ENCODE data around the gene CELSR3. TPM values are rescaled to one million over a fixed set of nuclear protein-coding genes. Genes with fewer than 3 reads are reported as not detected.

CELSR3 gene
- total RNA-seq, 2 donors from 2014 or later = 20.7 to 30.1 TPM

- Mint-ChIP-seq H3K4me3 (no peak overlapping the region), H3K36me3 (ENCODE audit: low read depth) (peaks cover 72% of the 10 kb centered on the region), H3K4me1 (peaks cover 7% of the 10 kb centered on the region), H3K9me3 (no peaks in the 10 kb centered on the region), H3K27me3 (ENCODE audit: insufficient read depth) (no peaks in the 10 kb centered on the region), H3K27ac (peak overlapping the region; percentile 12)
- no peaks in the 10 kb centered on the region for H3K4me1 ChIP-seq (ENCODE audit: control insufficient read depth, insufficient read depth, low read length)
- H3K9ac ChIP-seq (ENCODE audit: extremely low read depth, low read length, poor library complexity, severe bottlenecking) = no peak overlapping the region
- no peak for DNase-seq
- no peak for TF ChIP-seq CTCF (conservative IDR thresholded peaks at IDR 0.05)
- H3K9me3 ChIP-seq (ENCODE audit: control insufficient read depth, low read length) = no peaks in the 10 kb centered on the region
- no peak overlapping the region for H3K4me3 ChIP-seq (ENCODE audit: low read length)
- H3K36me3 ChIP-seq (ENCODE audit: control insufficient read depth, insufficient read depth, low read length) = peaks cover 53% of the 10 kb centered on the region
- no peak overlapping the region for H3K27ac ChIP-seq (ENCODE audit: low read depth, low read length)
- H3K27me3 ChIP-seq (ENCODE audit: control insufficient read depth, insufficient read depth, low read length, poor library complexity, severe bottlenecking) = no peaks in the 10 kb centered on the region
- WGBS, 2 experiments (ENCODE audit: insufficient coverage in 1 of 2, insufficient read length in 1 of 2) = 94 to 98% methylated on average over 10 to 12 of the region's 12 CpGs
These were observed 32.8 kb downstream of the CELSR3 start for GRCh38 chr3:48629894-48630293.

DNA sequence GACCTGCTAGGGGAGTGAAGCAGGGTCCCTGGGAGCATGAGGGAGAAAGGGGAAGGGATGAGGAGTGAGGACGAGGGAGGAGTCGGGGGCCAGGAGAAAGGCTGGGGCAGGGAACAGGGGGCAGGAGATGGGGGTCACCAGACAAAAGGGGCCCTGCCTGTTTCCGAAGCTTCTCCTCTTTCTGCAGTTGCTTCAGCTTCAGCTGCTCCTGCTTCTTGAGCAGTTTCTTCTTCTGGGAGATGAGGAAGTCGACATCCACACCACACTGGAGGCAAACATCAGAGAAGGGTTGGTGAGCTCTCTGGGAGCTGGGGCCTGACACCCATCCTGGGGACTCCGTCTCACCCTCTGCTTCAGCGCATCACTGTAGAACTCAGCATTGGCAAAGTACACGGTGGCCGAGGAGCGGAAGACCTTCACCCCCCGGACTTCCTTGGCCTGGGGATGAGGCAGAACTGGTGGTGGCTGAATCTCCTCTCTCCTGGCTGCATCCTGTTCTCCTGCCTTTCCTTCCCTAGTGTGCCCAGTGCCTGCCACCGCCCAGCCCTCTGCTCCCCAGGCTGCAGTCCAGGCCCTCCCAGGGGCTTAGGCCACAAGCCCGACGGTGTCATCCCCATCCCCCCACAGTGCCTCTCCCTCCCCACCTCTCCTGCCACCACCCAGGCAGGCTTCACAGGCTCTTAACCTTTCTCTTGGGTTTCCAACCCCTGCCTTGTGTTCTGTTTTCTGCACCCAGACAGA is 34.2 kb downstream of the CELSR3 start:
- Mint-ChIP-seq H3K9me3 (no peaks in the 10 kb centered on the region), H3K36me3 (ENCODE audit: low read depth) (peaks cover 82% of the 10 kb centered on the region), H3K27ac (no peak overlapping the region), H3K4me3 (no peak overlapping the region), H3K27me3 (ENCODE audit: insufficient read depth) (no peaks in the 10 kb centered on the region), H3K4me1 (no peaks in the 10 kb centered on the region)
- Histone ChIP-seq H3K36me3 (ENCODE audit: control insufficient read depth, insufficient read depth, low read length) (peaks cover 53% of the 10 kb centered on the region), H3K9ac (ENCODE audit: extremely low read depth, low read length, poor library complexity, severe bottlenecking) (no peak overlapping the region), H3K27me3 (ENCODE audit: control insufficient read depth, insufficient read depth, low read length, poor library complexity, severe bottlenecking) (no peaks in the 10 kb centered on the region), H3K4me1 (ENCODE audit: control insufficient read depth, insufficient read depth, low read length) (no peaks in the 10 kb centered on the region), H3K9me3 (ENCODE audit: control insufficient read depth, low read length) (no peaks in the 10 kb centered on the region), H3K27ac (ENCODE audit: low read depth, low read length) (no peak overlapping the region), H3K4me3 (ENCODE audit: low read length) (no peak overlapping the region)
- TF ChIP-seq CTCF (conservative IDR thresholded peaks at IDR 0.05) = no peak
- 94 to 100% methylated on average over 4 to 13 of the region's 13 CpGs for WGBS, 2 experiments (ENCODE audit: insufficient coverage in 1 of 2, insufficient read length in 1 of 2)
- DNase-seq = no peak

DNA sequence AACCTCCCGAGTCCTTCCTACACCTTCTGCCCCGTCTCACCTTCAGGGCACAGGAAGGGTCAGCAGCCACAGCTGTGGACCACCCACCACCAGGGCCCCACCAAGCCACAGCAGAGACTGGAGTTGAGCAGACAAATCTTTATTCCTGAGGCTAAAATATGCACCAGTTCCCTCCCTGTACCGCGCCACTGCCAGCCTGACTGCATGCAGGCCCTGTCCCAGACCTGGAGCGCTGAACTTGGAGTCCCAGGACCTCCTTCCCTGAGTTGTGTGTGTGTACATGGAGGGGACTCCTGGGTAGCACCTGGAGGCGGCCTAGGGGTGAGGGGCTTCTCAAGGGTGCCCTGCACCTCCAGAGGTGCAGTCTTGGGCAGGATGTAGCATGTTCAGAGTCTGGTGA is 37.1 kb downstream of the CELSR3 start:
- no peak overlapping the region for H3K27ac ChIP-seq (ENCODE audit: low read depth, low read length)
- Mint-ChIP-seq H3K27me3 (ENCODE audit: insufficient read depth) (no peaks in the 10 kb centered on the region), H3K36me3 (ENCODE audit: low read depth) (peaks cover 65% of the 10 kb centered on the region), H3K4me3 (no peak overlapping the region), H3K27ac (no peak overlapping the region), H3K4me1 (no peaks in the 10 kb centered on the region), H3K9me3 (no peaks in the 10 kb centered on the region)
- no peak for DNase-seq
- no peak for TF ChIP-seq CTCF (conservative IDR thresholded peaks at IDR 0.05)
- no peak overlapping the region for H3K9ac ChIP-seq (ENCODE audit: extremely low read depth, low read length, poor library complexity, severe bottlenecking)
- H3K9me3 ChIP-seq (ENCODE audit: control insufficient read depth, low read length) = no peaks in the 10 kb centered on the region
- no peak overlapping the region for H3K4me3 ChIP-seq (ENCODE audit: low read length)
- H3K27me3 ChIP-seq (ENCODE audit: control insufficient read depth, insufficient read depth, low read length, poor library complexity, severe bottlenecking) = no peaks in the 10 kb centered on the region
- 96 to 100% methylated on average over 3 to 6 of the region's 6 CpGs for WGBS, 2 experiments (ENCODE audit: insufficient coverage in 1 of 2, insufficient read length in 1 of 2)
- H3K4me1 ChIP-seq (ENCODE audit: control insufficient read depth, insufficient read depth, low read length) = no peaks in the 10 kb centered on the region
- H3K36me3 ChIP-seq (ENCODE audit: control insufficient read depth, insufficient read depth, low read length) = peaks cover 33% of the 10 kb centered on the region
